HG02885 (cell line): Measurements from ENCODE around the gene VPS13A.
"Not testable (repeated sequence)": the region's sequence is repeated elsewhere in the genome, so short reads cannot be mapped to it uniquely, and the experiment has no call there.

ENCODE experiments used
- ATAC-seq: cut with Tn5 transposase; IDR thresholded peaks from one replicate; pipeline ENCODE4 v1.9.1; 2021; ENCODE audit warnings: mild to moderate bottlenecking; ENCODE audit not compliant: unreplicated experiment, poor library complexity

VPS13A gene

DNA sequence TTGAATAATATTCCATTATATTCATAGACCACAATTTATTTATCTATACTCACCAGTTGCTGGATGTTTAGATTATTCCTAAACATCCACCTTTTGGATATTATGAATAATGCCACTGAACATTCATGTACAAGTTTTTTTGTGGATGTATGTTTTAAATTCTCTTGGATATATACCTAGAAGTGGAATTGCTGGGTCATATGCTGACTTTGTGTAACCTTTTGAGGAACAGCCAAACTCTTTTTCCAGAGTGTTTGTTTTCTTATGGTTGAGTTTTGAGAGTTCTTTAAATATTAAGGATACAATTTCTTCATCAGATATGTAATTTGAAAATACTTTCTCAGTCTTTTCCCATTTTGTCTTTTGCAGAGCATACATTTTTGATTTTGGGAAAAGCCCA lies 2.7 kb downstream of the VPS13A start:
- ATAC-seq = no peak

DNA sequence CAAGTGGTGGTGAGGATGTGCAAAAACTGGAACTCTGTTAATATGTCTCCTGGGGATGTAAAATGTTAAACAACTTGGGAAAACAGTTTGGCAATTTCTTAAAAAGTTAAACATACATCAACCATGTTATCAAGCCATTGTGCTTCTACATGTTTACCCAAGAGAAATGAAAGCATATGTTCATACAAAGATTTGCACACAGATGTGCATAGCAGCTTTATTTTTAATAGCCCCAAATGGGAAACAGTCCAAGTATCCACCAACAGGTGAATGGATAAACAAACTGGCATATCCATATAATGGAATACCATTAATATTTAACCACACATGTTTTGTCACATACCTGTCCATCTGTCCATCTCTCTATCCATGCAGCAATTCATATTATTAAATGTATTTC lies 6.2 kb downstream of the VPS13A start:
- ATAC-seq = no peak

DNA sequence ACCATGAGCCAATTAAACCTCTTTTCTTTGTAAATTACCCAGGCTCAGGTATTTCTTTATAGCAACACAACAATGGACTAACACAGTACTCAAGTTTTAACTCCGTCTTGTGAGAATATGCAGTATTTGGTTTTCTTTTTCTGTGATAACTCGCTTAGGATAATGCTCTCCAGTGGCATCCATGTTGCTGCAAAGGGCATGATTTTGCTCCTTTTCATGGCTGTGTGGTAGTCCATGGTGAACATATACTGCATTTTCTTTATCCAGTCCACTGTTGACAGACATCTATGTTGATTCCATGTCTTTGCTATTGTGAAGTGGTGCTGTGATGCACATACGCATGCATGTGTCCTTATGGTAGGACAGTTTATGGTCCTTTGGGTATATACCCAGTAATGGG lies 10.9 kb downstream of the VPS13A start:
- no peak for ATAC-seq

DNA sequence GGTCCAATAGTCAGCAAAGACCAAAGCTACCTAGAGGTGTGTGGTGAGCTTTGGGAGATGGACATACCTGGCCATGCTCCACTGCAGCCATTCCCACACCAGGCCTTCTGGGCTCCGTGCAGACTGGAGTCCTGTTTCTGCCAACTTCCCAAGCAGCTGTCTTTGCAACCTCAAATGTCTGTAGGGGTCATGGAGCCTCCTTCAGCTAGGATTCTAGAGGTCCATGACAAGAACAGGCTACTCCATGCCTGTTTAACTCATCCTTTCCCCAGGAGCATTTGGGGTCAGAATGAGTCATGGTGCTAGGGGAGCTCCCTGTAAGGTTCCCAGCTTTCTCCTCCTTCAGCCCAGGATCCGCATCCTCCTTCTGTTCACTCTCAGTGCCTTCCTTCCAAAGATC lies 17.1 kb downstream of the VPS13A start:
- no peak for ATAC-seq

DNA sequence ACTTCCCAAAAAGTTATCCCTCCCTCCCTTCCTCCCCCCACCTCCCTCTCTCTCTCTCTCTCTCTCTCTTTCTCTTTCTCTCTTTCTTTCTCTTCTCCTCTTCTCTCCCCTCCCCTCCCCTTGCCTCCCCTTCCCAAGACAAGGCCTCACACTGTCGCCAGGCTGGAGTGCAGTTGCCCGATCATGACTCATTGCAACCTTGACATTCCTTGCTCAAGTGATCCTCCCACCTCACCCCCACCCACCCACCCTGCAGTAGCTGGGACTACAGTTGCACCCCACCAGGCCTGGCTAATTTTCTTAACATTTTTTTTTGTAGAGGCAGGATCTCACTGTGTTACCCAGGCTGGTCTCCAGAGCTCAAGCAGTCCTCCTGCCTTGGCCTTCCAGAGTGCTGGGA lies 32.8 kb downstream of the VPS13A start:
- no peak for ATAC-seq

DNA sequence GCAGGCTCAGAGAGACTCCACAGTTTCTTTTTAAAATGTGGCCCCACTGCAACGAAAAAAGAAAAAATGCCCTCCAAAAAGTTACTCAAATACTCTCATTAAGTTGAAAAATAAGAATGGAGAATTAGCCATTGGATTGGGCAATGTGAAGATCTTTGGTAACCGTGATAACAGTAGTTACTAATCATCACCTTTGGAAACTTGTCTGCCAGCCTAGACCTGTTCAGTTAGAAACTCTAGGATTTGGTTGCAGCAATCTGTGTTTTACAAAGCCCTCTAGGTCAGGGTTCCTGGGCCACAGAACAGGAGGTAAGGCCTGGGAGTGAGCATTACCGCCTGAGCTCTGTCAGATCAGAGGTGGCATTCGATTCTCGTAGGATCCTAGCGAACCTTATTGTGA lies 34.2 kb downstream of the VPS13A start:
- no peak for ATAC-seq

DNA sequence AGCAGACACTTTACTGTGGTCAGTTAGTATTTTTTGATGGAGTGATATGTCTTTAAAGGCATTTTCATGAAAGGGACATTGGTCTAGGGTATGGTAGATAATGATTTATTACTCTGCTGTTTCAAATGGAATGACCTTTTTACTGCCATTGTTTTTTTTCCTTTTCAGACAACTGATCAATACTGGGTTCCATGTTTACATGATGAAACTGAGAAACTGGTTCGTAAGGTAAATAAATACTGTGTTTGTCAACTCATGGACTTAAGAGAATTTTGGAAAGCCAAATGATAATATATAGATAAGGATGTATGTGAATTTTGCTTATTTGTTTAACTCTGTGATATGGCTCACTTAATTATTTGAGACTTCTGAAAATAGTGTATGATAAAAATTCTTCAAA lies 35.5 kb downstream of the VPS13A start:
- ATAC-seq = no peak

DNA sequence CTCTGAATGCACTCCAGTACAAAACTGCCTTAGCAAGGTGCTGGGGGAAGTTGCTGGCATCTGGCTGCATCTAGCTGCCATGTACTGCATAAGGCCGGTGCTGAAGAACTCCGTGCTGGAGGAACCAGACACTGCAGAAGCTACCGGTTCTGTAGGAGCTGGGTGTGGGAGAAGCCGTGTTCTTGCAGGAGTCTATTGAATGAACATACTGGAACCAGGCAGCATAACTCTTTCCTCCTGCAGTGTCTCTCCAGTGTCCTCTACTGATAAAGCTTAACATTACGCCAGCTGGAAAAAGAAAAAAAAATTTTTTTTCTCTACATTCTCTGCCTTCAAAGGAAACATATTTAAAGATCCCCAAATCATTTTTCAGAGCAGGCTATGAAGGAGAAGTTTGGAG lies 38.5 kb downstream of the VPS13A start:
- no peak for ATAC-seq

DNA sequence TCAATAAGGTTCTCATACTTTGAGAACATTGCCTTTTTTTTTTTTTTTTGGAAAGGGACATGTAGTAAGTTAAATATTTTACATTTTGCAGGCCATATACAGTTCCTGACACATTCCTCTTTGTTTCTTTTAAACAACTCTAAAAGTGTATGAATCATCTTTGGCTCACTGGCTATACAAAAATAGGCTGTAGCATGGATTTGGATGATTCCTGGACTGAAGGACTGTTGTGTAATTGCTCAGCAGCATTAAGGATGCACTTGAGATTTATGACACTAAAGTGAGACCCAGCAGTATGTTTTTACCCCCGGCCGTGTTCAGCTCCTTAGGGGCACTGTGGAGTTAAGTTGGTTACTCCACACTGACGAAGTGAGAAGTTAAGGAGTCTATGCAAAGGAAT lies 41.3 kb downstream of the VPS13A start:
- no peak for ATAC-seq

DNA sequence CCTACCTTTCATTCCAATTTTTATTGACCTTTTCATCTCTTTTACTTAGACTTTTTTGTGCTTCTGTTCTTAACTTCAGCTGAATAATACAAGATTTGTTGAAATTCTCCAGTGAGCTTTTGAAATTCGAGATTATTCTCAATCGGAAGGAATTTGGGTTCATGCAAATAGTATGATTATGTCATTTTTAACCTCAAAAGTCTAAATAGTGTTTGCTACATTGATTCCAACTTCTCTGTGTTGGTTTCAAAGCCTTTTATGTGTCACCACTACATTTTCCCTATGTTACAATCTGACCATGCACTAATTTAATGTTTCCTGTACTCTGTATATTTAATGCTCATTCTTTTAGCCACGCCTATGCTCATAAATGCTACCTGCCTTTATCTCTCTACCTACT lies 44.1 kb downstream of the VPS13A start:
- ATAC-seq = no peak

DNA sequence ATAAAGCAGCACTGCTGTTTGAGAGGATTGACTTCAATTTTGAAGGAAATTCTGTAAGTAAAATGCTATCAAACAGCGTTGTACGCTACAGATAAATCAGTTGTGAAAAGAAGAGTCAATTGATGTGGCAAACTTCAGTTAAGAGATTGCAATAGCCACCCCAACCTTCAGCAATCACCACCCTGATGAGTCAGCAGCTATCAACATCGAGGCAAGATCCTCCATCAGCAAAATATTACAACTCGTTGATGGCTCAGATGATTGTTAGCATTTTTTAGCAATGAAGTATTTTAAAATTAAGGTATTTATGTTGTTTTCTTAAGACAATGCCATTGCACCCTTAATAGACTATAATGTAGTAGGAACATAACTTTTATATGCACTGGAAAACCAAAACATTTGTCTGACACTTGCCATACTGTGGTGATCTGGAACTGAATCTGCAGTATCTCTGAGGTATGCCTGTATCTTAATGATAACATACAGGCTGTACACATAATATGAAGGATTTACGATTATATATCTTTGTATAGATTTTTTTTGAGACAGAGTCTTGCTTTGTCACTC lies 47.5 kb downstream of the VPS13A start:
- no peak for ATAC-seq

DNA sequence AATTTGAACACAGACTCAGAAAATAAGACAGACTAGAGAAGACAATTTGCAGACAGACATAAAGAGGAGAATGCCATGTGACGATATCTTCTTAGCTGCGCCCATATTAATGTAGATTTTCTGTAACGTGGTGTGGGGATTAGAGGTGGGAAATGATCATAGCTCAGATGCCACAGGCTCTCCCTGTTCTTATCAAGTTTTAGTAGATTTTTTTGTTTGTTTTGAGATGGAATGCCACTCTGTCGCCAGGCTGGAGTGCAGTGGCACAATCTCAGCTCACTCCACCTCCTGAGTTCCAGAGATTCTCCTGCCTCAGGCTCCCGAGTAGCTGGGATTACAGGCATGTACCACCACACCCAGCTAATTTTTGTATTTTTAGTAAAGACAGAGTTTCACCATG lies 59.4 kb downstream of the VPS13A start:
- ATAC-seq = no peak

DNA sequence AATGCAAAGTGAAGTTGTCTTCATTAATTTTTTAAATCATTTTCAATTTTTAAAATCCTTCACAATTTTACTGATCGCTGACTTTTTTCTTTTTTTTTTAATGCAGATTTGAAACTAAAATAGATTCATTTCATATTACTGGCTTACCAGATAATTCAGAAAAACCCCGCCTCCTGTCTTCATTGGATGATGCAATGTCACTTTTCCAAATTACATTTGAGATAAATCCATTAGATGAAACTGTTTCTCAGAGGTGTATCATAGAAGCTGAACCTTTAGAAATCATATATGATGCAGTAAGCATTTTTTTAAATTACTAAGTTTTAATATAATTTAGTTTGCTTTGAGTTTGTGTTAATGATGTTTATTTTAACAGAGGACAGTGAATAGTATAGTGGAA lies 60.6 kb downstream of the VPS13A start:
- no peak for ATAC-seq

DNA sequence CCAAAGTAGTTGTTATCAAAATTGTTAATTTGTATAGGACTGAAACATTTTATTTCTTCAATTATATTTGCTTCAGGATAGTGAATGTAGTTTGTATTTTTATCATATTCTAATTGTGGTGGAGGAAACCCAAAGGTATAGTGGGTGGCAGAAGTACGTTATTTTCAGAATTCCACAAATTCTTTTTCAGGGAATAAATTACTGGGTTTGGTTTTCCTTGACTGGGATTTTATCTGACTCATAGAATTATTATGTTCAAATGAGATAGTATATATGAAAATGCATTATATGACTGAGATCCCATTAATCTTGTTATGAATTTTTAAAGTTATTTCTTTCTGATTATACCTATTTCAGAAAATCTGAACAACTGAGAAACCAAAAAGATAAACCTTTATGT lies 73.7 kb downstream of the VPS13A start:
- ATAC-seq = no peak

DNA sequence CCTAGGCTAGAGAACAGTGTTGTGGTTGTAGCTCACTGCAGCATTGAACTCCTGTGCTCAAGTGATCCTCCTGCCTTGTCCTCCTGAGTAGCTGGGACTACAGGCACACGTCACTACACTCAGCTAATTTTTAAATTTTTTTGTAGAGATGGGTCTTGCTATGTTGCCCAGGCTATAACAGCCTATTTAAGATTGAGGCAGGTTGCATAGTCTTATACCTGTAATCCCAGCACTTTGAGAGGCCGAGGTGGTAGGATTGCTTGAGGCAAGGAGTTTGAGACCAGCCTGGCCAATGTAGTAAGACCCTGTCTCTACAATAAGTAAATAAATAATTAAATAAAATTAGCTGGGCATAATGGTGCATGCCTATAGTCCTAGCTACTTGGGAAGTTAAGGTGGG lies 79.9 kb downstream of the VPS13A start:
- ATAC-seq = no peak

DNA sequence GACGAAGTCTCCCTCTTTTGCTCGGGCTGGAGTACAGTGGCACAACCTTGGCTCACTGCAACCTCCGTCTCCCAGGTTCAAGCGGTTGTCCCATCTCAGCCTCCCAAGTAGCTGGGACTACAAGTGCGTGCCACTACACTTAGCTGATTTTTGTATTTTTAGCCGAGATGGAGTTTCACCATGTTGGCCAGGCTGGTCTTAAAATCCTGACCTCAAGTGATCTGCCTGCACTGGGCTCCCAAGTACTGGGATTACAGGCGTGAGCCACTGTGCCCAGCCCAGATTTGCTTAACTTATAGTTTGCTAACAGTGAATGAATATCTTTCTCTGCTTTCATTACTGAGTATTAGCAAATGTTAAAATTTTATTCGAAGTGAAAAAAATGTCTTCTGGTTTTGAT lies 84.3 kb downstream of the VPS13A start:
- ATAC-seq = no peak

DNA sequence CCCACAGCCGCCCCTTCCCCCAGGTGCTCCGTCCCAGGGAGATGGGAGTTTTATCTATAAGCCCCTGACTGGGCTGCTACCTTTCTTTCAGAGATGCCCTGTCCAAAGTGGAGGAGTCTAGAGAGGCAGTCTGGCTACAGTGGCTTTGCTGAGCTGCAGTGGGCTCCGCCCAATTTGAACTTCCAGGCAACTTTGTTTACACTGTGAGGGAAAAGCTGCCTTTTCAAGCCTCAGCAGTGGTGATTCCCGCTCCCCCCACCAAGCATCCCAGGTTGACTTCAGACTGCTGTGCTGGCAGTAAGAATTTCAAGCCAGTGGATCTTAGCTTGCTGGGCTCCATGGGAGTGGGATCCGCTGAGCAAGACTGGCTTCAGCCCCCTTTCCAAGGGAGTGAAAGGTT lies 90.4 kb downstream of the VPS13A start:
- not testable (repeated sequence) for ATAC-seq

DNA sequence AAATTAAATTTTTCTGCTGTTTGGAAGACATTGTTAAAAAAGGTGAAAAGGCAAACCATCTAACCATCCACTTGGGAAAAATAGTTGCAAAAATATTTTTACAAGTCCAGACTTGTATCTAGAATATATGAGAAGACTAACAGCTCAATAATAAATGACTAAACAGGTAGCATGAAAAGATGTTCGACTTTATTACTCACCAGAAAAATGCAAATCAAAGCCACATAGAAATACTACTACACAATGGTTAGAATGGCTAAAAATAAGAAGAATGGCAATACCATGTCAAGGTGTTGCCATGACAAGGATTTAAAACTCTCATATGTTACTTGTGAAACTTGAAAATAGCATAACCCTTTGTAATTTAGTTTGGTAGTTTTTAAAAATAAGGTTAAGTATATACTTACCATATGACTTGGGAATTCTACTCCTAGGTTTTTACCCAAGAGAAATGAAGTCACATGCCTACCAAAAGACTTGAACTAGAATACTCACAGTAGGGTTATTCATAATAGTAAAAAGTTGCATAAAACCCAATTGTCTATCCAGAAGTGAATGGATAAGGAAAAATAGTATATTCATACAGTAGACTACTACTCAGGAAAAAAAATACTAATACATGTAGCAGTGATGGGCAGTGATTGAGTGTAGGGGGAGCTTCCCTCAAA lies 93.8 kb downstream of the VPS13A start:
- no peak for ATAC-seq

DNA sequence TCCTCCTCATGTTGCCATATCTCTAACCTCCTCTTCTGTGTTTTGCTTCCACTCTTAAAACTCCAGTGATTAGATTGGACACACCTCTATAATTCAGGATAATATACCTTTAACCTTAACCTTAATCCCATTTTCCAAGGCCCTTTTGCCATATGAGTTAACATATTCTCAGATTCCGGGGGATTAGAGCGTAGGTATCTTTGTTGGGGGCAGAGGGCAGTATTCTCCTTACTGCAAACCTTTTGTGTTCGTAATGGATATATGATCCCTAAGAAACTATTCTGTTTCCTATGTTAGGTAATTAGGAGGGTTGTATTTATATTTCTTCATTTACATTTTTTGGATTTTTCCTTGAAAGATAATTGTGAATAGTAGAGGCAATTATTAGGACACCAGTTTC lies 99.5 kb downstream of the VPS13A start:
- no peak for ATAC-seq

DNA sequence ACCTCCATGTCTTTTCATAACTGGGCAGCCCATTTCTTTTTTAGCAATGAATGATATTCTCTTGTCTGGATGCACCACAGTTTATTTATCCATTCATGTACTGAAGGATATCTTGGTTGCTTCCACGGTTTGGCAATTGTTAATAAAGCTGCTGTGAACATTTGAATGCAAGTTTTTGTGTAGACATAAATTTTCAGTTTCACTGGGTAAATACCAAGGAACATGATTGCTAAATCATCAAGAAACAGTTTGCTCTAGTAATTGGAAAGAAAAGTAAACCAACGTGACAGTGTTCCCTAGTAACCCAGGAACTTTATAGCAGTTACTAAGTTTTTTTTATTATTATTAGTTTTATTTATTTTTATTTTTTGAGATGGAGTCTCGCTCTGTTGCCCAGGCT lies 100.4 kb downstream of the VPS13A start:
- no peak for ATAC-seq

DNA sequence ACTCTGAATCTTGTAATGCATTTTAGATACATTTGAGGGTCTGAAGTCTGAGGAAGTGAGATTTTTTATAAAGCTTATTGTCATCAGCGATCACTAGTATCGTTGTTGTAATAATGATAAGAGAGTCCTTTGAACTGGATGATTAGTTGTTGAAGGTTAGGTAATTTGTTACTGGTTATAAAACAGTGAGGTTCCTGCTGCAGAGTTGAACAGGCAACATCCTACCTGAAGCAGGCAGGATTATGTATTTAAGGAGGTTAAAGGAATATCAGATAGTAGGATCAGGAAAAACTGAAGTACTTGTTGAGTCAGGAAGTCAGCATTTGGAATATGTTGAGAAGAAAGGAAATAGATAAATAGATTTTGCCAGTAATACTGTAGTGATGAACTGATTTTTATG lies 106.7 kb downstream of the VPS13A start:
- ATAC-seq = no peak

DNA sequence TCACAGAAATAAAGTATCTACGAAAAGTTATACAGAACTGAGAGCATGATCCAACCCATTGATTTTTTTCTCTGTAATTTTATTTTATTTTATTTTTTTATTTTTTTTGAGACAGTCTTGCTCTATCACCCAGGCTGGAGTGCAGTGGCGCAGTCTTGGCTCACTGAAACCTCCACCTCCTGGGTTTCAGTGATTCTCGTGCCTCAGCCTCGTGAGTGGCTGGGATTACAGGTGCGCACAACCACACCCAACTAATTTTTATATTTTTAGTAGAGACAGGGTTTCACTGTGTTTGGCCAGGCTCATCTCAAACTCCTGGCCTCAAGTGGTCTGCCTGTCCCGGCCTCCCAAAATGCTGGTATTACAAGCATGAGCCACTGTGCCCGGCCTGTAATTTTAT lies 107.3 kb downstream of the VPS13A start:
- no peak for ATAC-seq

DNA sequence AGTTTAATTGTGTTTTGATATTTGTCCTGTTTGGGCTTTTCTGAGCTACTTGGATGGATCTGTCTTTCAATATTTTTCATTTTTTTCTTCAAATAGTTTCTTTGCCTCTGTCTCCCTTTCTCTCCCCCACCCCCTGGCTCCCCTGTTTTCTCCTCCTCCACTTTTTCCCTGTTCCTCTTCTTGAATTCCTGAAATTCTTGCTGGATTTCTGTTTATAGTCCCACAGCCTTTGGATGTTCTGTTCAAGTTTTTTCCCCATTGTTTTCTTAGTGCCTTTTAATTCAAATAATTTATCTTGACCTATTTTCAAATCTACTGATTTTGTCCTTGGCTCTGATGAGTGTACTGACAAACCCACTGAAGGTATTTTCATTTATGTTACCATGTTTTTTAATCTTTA lies 113.0 kb downstream of the VPS13A start:
- ATAC-seq = no peak
